Cardiac muscle cell (in vitro differentiated cells and primary cell): ENCODE measurements around the gene SSR3. TPM values are rescaled to one million over a fixed set of nuclear protein-coding genes. Genes with fewer than 3 reads are reported as not detected.

Experiments
- DNase-seq, 2 donors: peaks; one replicate each; pipeline versions ENCODE4 v3.0.0 to v3.0.0-alpha.2; 2010 to 2017; ENCODE audit warnings: low read depth in 1 of 2, low spot score in 1 of 2
- H3K27ac ChIP-seq: fragments of 200-600 bp; sonication (generic); 2 replicates; pipeline ENCODE4 v1.5.1; 2016
- H3K27me3 ChIP-seq: fragments of 200-600 bp; sonication (generic); 2 replicates; pipeline ENCODE4 v1.6.0; 2016; ENCODE audit warnings: control low read depth
- H3K36me3 ChIP-seq: fragments of 200-600 bp; sonication (generic); 2 replicates; pipeline ENCODE4 v1.5.1; 2016; ENCODE audit warnings: control low read depth
- H3K4me1 ChIP-seq: fragments of 200-600 bp; sonication (generic); 2 replicates; pipeline ENCODE4 v1.8.1; 2017; ENCODE audit warnings: low read depth, mild to moderate bottlenecking, mixed run types
- H3K4me3 ChIP-seq: fragments of 200-600 bp; sonication (generic); 2 replicates; pipeline ENCODE4 v1.5.1; 2016; ENCODE audit warnings: mild to moderate bottlenecking
- H3K9me3 ChIP-seq: fragments of 200-600 bp; sonication (generic); 2 replicates; pipeline ENCODE4 v1.5.1; 2017; ENCODE audit warnings: low read depth, mild to moderate bottlenecking, control low read depth
- CTCF ChIP-seq: IDR thresholded peaks from 2 replicates; pipeline ENCODE4 v1.5.1; 2012; ENCODE audit warnings: low read depth, mild to moderate bottlenecking, low read length
- polyA plus RNA-seq: library from polyadenylated mRNA; unstranded; fragments of >200 nt; fragmentation: Nextera tagmentation; extraction: Ambion mirVana; gene quantifications from 2 replicates; pipeline ENCODE4 v1.2.1, GENCODE V29; 2016
- total RNA-seq: library from RNA; depleted of rRNA; stranded (reverse); fragments of >200 nt; gene quantifications from 2 replicates; pipeline ENCODE4 v1.2.3, GENCODE V29; 2016

Gene SSR3
- total and polyA plus RNA-seq, 2 experiments from 2014 or later: 143 to 202 TPM

- peaks cover 47% of the 10 kb centered on the region for H3K36me3 ChIP-seq
- H3K27ac ChIP-seq: no peak overlapping the region
- TF ChIP-seq CTCF: no peak
- peaks cover 10% of the 10 kb centered on the region for H3K4me1 ChIP-seq
- DNase-seq: no peak
- no peak overlapping the region for H3K4me3 ChIP-seq
- no peaks in the 10 kb centered on the region for H3K9me3 ChIP-seq
- no peaks in the 10 kb centered on the region for H3K27me3 ChIP-seq
These were observed 12.5 kb downstream of the SSR3 start for GRCh38 chr3:156542101-156543042.

- H3K9me3 ChIP-seq: no peaks in the 10 kb centered on the region
- DNase-seq: no peak
- no peak overlapping the region for H3K27ac ChIP-seq
- H3K4me3 ChIP-seq: no peak overlapping the region
- no peak for TF ChIP-seq CTCF
- H3K4me1 ChIP-seq: peaks cover 7% of the 10 kb centered on the region
- peaks cover 36% of the 10 kb centered on the region for H3K36me3 ChIP-seq
- no peaks in the 10 kb centered on the region for H3K27me3 ChIP-seq
These were observed 15.1 kb downstream of the SSR3 start for GRCh38 chr3:156539802-156540201.

- no peak for TF ChIP-seq CTCF
- H3K27ac ChIP-seq: no peak overlapping the region
- H3K4me3 ChIP-seq: no peak overlapping the region
- H3K4me1 ChIP-seq: peaks cover 14% of the 10 kb centered on the region
- H3K27me3 ChIP-seq: no peaks in the 10 kb centered on the region
- H3K9me3 ChIP-seq: no peaks in the 10 kb centered on the region
- no peak for DNase-seq
- H3K36me3 ChIP-seq: peaks cover 32% of the 10 kb centered on the region
These were observed 15.9 kb downstream of the SSR3 start for GRCh38 chr3:156539051-156539450.

GRCh38 chr3:156536524-156537316 lies 18.2 kb downstream of the SSR3 start:
- no peak for TF ChIP-seq CTCF
- Histone ChIP-seq H3K9me3 (no peaks in the 10 kb centered on the region), H3K36me3 (peaks cover 9% of the 10 kb centered on the region), H3K27me3 (no peaks in the 10 kb centered on the region), H3K4me3 (no peak overlapping the region), H3K4me1 (peaks cover 14% of the 10 kb centered on the region), H3K27ac (no peak overlapping the region)
- DNase-seq: no peak

GRCh38 chr3:156535798-156536197 lies 19.1 kb downstream of the SSR3 start:
- no peak for TF ChIP-seq CTCF
- H3K27me3 ChIP-seq: no peaks in the 10 kb centered on the region
- H3K27ac ChIP-seq: peak overlapping the region; percentile 76
- peaks cover 2% of the 10 kb centered on the region for H3K36me3 ChIP-seq
- no peak overlapping the region for H3K4me3 ChIP-seq
- H3K4me1 ChIP-seq: peaks cover 14% of the 10 kb centered on the region
- no peaks in the 10 kb centered on the region for H3K9me3 ChIP-seq
- DNase-seq: no peak
